GM13976 (cell line): ENCODE results near the gene NAPB.

Experiments used
- DNase-seq: peaks from one replicate; pipeline ENCODE4 v3.0.0; 2012; ENCODE audit warnings: low spot score
- CTCF ChIP-seq: IDR thresholded peaks from 2 replicates; pipeline ENCODE4 v1.5.1; 2012; ENCODE audit warnings: borderline replicate concordance, mild to moderate bottlenecking; ENCODE audit not compliant: insufficient read depth; ENCODE audit errors: extremely low read depth, missing control alignments, control extremely low read depth
- in situ Hi-C: fragments of 300-500 bp; cut with MboI; formaldehyde crosslinking; loops from one replicate; pipeline ENCODE4 v1.12.0; 2022; ENCODE audit warnings: low sequenced_read_pairs, mixed read lengths, inconsistent platforms; ENCODE audit not compliant: unreplicated experiment

Gene NAPB

GRCh38 chr20:23415959-23416583 is 5.2 kb downstream of the NAPB start:
- DNase-seq = no peak
- in situ Hi-C loops = no loop called here

GRCh38 chr20:23415555-23415954 is 5.7 kb downstream of the NAPB start:
- no peak for DNase-seq
- in situ Hi-C loops = no loop called here
- no peak for TF ChIP-seq CTCF

More at GRCh38 chr20:23415959-23416583, 5.2 kb downstream of the NAPB start:
- TF ChIP-seq CTCF = no peak

- in situ Hi-C loops = no loop called here
Observed at GRCh38 chr20:23414526-23415188, 6.6 kb downstream of the NAPB start.

GRCh38 chr20:23413862-23414422 is 7.3 kb downstream of the NAPB start:
- in situ Hi-C loops = no loop called here
- TF ChIP-seq CTCF = no peak
- DNase-seq = no peak

More at GRCh38 chr20:23414526-23415188, 6.6 kb downstream of the NAPB start:
- TF ChIP-seq CTCF = no peak
- DNase-seq = no peak

GRCh38 chr20:23412026-23412425 is 9.3 kb downstream of the NAPB start:
- DNase-seq = no peak
- in situ Hi-C loops = no loop called here
- no peak for TF ChIP-seq CTCF

- in situ Hi-C loops = no loop called here
- DNase-seq = no peak
- TF ChIP-seq CTCF = no peak
Observed at GRCh38 chr20:23410916-23411695, 10.2 kb downstream of the NAPB start.
